ENCODE data around the gene EML4.

DNA sequence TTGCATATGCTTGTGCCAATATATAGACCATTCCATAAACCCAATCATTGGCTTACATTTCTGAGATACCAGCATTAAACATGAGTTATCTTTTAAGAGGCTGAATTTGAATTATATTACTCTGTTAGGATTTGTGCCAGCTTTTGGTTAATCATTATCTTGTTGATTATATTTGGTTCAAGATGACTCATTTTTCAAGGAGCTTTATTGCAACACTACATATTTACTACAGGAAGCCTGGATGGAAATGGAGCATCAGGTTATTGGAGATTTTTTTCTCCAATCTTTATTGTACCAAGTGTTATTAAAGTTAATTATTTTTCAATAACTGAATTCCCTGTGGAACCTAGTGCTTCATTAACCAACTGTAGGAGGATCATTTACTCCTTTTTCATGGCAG is 26.4 kb downstream of the EML4 start:
- TF ChIP-seq, protein P1, sequence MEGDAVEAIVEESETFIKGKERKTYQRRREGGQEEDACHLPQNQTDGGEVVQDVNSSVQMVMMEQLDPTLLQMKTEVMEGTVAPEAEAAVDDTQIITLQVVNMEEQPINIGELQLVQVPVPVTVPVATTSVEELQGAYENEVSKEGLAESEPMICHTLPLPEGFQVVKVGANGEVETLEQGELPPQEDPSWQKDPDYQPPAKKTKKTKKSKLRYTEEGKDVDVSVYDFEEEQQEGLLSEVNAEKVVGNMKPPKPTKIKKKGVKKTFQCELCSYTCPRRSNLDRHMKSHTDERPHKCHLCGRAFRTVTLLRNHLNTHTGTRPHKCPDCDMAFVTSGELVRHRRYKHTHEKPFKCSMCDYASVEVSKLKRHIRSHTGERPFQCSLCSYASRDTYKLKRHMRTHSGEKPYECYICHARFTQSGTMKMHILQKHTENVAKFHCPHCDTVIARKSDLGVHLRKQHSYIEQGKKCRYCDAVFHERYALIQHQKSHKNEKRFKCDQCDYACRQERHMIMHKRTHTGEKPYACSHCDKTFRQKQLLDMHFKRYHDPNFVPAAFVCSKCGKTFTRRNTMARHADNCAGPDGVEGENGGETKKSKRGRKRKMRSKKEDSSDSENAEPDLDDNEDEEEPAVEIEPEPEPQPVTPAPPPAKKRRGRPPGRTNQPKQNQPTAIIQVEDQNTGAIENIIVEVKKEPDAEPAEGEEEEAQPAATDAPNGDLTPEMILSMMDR (IDR thresholded peaks at IDR 0.05): no peak
- no peak for TF ChIP-seq EZH2 (IDR thresholded peaks at IDR 0.05; ENCODE audit: borderline replicate concordance, insufficient read depth, low read depth, low read length, poor library complexity, severe bottlenecking)
